ENCODE results near the gene AKIP1.
"Not testable (repeated sequence)": the region's sequence is repeated elsewhere in the genome, so short reads cannot be mapped to it uniquely, and the experiment has no call there.

DNA sequence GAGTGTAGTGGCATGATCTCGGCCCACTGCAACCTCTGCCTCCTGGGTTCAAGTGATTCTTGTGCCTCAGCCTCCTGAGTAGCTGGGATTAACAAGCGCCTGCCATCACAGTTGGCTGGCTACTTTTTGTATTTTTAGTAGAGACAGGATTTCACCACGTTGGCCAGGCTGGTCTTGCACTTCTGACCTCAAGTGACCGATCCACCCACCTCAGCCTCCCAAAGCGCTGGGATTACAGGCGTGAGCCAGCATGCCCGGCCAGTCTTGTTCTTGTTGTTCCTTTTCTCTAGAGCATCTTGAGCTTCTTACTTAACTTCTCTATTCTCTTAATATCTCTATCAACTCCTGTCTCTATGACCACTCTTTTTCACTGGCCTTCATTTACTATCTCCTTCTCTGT is 29.4 kb upstream of the AKIP1 start:
- not testable (repeated sequence) for TF ChIP-seq CTCF (conservative IDR thresholded peaks at IDR 0.05); ZFX (IDR thresholded peaks at IDR 0.05)

All from C4-2B (cell line).